ENCODE results near the gene RAB6B.

RAB6B gene

DNA sequence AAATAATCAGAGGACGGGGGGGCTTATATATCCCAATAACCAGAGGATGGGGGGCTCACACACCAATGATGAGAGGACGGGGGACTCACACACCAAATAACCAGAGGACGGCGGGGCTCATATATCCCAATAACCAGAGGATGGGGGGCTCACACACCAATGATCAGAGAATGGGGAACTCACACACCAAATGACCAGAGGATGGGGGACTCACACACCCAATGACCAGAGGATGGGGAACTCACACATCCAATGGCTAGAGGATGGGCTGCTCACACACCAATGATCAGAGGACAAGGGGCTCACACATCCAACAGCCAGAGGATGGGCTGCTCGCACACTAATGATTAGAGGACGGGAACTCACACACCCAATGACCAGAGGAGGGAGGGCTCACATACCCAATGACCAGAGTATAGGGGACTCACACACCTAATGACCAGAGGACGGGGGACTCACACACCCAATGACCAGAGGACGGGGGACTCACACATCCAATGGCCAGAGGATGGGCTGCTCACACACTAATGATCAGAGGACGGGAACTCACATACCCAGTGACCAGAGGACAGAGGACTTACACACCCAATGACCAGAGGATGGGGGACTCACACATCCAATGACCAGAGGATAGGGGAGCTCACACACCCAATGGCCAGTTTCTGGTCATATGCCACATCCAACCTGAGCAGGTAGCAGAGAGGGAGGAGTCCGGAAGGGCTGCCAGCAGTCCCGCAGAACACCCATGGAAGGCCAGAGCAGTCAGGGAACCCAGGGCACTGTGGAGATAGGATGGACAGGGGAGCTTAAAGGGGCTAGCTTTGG is 10.6 kb downstream of the RAB6B start:
- Mint-ChIP-seq H3K9me3 (peaks cover 9% of the 10 kb centered on the region), H3K4me3 (no peak overlapping the region), H3K4me1 (no peaks in the 10 kb centered on the region), H3K27ac (no peak overlapping the region), H3K36me3 (ENCODE audit: low read depth) (no peaks in the 10 kb centered on the region), H3K27me3 (ENCODE audit: low read depth, poor library complexity) (peaks cover 27% of the 10 kb centered on the region)
- DNase-seq, result no peak
- TF ChIP-seq, protein P1, sequence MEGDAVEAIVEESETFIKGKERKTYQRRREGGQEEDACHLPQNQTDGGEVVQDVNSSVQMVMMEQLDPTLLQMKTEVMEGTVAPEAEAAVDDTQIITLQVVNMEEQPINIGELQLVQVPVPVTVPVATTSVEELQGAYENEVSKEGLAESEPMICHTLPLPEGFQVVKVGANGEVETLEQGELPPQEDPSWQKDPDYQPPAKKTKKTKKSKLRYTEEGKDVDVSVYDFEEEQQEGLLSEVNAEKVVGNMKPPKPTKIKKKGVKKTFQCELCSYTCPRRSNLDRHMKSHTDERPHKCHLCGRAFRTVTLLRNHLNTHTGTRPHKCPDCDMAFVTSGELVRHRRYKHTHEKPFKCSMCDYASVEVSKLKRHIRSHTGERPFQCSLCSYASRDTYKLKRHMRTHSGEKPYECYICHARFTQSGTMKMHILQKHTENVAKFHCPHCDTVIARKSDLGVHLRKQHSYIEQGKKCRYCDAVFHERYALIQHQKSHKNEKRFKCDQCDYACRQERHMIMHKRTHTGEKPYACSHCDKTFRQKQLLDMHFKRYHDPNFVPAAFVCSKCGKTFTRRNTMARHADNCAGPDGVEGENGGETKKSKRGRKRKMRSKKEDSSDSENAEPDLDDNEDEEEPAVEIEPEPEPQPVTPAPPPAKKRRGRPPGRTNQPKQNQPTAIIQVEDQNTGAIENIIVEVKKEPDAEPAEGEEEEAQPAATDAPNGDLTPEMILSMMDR (IDR thresholded peaks at IDR 0.05), result no peak

DNA sequence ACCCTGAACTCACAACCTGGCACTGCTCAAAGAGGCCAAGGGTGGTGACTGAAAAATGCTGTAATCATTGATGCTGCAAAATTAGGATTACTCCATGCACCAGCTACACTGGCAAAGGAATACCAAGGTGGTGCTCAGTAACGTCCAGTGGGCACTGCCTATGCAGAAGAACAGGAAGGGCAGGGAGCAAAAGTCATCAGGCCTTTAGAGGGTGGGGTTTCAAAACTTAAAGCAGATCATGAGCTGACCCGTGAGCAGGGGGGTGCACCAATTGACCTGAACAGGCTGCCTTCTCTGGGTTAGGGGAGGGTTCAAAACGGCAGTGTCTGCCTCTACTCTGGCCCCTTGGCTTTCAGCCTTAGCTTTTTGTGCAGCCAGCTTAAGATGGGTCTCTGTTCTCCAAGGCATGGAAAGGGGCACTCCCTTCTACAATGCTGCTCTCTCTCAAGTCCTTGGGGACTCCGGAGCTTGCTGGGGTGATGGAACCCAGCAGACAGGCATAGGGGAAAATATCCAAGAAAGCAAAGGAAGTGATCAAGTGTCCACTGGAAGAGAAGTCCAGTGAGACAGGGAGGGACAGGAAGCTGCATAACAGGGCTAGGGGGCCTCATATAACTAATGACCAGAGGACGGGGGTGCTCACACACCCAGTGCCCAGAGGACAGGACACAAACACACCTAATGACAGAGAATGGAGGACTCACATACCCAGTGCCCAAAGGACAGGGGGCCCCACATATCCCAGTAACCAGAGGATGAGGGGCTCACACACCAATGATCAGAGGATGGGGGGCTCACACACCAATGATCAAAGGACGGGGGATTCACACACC is 11.4 kb downstream of the RAB6B start:
- TF ChIP-seq, protein P1 (IDR thresholded peaks at IDR 0.05), result no peak
- H3K9me3 Mint-ChIP-seq, result peaks cover 9% of the 10 kb centered on the region
- H3K27me3 Mint-ChIP-seq (ENCODE audit: low read depth, poor library complexity), result peaks cover 21% of the 10 kb centered on the region
- H3K27ac Mint-ChIP-seq, result no peak overlapping the region
- no peaks in the 10 kb centered on the region for H3K36me3 Mint-ChIP-seq (ENCODE audit: low read depth)
- DNase-seq, result no peak
- H3K4me3 Mint-ChIP-seq, result no peak overlapping the region
- H3K4me1 Mint-ChIP-seq, result no peaks in the 10 kb centered on the region

DNA sequence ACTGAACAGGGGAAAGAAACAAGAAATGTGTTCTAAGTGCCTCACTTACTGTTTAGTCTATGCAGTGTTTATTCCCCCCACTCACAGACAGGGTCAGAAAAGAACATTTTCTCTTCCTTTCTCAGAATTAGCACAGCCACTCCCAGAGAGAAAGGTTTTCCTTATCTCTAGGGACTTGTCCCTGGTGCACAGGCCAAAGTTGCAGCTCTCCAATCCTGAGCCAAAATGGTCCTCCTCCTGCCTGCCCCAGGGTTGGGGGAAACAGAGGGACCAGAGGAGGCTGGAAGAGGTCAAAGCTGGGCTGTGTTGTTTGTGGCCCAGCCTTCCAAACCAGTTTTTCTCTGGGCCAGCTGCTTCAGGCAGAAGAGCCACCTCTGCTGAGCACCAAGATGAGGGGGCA is 12.0 kb downstream of the RAB6B start:
- TF ChIP-seq, protein P1 (IDR thresholded peaks at IDR 0.05), result no peak
- H3K9me3 Mint-ChIP-seq, result peaks cover 14% of the 10 kb centered on the region
- no peaks in the 10 kb centered on the region for H3K4me1 Mint-ChIP-seq
- no peak overlapping the region for H3K27ac Mint-ChIP-seq
- no peaks in the 10 kb centered on the region for H3K36me3 Mint-ChIP-seq (ENCODE audit: low read depth)
- no peak overlapping the region for H3K4me3 Mint-ChIP-seq
- DNase-seq, result no peak
- H3K27me3 Mint-ChIP-seq (ENCODE audit: low read depth, poor library complexity), result peaks cover 17% of the 10 kb centered on the region

DNA sequence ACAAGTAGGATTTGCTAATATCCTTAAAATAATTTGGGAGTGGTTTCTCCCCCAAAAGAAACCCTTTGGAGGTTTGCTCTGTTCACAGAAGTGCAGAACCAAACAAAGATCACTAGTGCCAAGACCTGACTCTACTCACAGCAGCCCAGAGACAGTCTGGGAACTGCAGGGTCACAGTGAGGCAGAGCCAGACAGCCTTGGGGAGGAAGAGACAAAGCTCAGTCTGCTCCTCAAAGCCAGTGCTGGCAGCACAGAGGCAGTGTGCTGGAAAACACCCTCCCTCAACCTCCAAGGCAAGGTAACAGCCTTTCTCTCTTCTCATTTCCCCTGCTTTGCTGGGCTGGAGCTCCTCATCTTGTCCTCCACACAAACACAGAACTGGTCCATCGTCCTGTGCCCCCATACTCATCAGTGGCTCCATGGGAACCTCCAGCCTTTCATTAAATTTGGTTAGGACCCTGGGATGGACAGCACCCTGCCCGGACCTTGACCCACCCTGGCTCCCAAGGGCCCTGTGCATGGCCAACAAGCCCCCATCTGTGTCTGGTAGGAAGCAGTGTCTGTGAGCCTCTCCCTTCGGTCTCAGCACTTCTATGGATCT is 12.6 kb downstream of the RAB6B start:
- TF ChIP-seq, protein P1 (IDR thresholded peaks at IDR 0.05), result no peak
- H3K36me3 Mint-ChIP-seq (ENCODE audit: low read depth), result no peaks in the 10 kb centered on the region
- DNase-seq, result no peak
- peaks cover 19% of the 10 kb centered on the region for H3K9me3 Mint-ChIP-seq
- H3K4me1 Mint-ChIP-seq, result no peaks in the 10 kb centered on the region
- H3K27ac Mint-ChIP-seq, result no peak overlapping the region
- H3K27me3 Mint-ChIP-seq (ENCODE audit: low read depth, poor library complexity), result peaks cover 18% of the 10 kb centered on the region
- no peak overlapping the region for H3K4me3 Mint-ChIP-seq

DNA sequence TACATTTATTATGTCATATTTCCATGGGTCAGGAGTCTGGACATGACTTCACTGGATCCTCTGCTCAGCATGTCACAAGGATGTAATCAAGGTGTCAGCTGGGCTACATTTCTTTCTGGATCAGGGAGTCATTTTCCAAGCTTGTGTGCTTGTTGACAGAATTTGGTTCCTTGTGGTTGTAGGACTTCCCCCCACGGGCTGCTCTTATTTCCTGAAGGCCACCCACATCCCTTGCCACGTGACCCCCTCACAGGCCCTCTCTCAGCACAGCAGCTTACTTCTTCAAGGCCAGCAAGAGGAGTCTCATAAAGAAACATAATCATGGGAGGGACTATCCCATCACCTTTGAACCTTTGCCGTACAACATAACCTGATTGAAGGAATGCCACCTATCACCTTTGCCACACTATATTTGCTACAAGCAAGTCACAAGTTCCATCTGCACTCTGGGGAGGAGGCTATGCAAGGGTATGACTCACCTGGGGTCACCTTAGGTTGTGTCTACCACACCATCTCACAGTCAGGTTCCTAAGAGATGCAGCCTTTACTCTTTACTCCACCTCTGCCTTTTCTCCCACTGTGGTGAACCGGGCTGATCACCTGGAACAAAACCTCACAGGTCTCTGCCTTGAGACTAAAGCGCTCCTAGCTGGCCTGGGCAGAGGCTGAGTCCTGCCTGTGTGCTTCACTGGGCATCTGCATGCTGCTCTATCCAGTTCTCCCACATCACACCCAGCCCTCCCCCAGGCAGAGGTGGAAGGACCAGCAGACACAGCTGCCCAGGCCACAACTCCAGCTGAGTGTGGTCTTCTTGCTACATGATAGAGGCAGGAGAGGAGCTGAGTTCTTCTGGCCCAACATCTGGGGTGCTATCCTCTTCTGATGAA is 13.5 kb downstream of the RAB6B start:
- Mint-ChIP-seq H3K4me3 (no peak overlapping the region), H3K27me3 (ENCODE audit: low read depth, poor library complexity) (peaks cover 22% of the 10 kb centered on the region), H3K36me3 (ENCODE audit: low read depth) (no peaks in the 10 kb centered on the region), H3K27ac (no peak overlapping the region), H3K9me3 (peaks cover 23% of the 10 kb centered on the region), H3K4me1 (no peaks in the 10 kb centered on the region)
- DNase-seq, result no peak
- TF ChIP-seq, protein P1 (IDR thresholded peaks at IDR 0.05), result no peak

Data from nephron progenitor cell (in vitro differentiated cells).